ENCODE data around the gene ZCCHC10.
"Not testable (repeated sequence)": the region's sequence is repeated elsewhere in the genome, so short reads cannot be mapped to it uniquely, and the experiment has no call there.

Gene ZCCHC10

DNA sequence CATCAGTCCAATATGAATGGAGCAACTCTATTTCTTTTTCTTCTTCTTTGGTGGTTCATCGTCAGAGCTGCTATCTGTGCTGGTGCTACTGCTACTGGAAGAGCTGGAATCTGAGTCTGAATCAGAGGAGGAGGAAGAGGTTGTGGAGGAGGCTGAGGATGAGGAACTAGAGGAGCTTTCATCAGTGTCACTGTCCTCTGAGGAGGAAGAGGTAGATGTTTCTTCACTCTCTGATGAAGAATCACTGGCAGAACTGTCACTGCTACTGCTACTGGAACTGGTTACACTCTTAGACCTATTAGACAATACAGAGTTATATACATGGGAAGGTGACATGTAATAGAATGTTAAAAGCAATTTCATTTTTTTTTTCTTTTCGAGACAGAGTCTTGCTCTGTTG, 27.8 kb downstream of the ZCCHC10 start:
- no peak overlapping the region for H3K27ac ChIP-seq
- TF ChIP-seq ZFX (IDR thresholded peaks at IDR 0.05) = no peak
- no peak for TF ChIP-seq CTCF (conservative IDR thresholded peaks at IDR 0.05)

- no peak overlapping the region for H3K27ac ChIP-seq
- TF ChIP-seq CTCF (conservative IDR thresholded peaks at IDR 0.05) (no peak), ZFX (IDR thresholded peaks at IDR 0.05) (no peak)
These were observed 30.0 kb downstream of the ZCCHC10 start for GRCh38 chr5:132996307-132996706.

GRCh38 chr5:132987531-132988408, 38.6 kb downstream of the ZCCHC10 start:
- TF ChIP-seq ZFX (IDR thresholded peaks at IDR 0.05) (no peak), CTCF (conservative IDR thresholded peaks at IDR 0.05) (no peak)

GRCh38 chr5:132982971-132983370, 43.4 kb downstream of the ZCCHC10 start:
- H3K27ac ChIP-seq = not testable (repeated sequence)

More at GRCh38 chr5:132987531-132988408, 38.6 kb downstream of the ZCCHC10 start:
- no peak overlapping the region for H3K27ac ChIP-seq

DNA sequence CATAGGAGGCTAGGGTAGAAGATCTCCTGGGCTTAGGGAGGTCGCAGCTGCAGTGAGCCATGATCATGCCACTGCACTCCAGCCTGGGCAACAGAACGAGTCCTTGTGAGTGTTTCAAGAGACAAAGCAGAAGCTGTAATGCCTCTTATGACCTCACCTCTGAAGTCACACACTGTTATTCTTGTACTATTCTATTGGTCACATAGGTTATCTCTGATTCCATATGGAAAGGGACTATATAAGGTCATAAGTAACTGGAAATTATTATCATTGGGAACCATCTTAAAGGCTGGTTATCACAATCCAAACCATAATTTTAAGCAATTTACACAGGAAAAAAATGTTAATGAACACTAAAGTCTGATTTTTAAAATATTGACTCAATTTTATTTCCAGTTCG, 45.1 kb downstream of the ZCCHC10 start:
- H3K27ac ChIP-seq = no peak overlapping the region
- TF ChIP-seq CTCF (conservative IDR thresholded peaks at IDR 0.05) = no peak
- no peak for TF ChIP-seq ZFX (IDR thresholded peaks at IDR 0.05)

DNA sequence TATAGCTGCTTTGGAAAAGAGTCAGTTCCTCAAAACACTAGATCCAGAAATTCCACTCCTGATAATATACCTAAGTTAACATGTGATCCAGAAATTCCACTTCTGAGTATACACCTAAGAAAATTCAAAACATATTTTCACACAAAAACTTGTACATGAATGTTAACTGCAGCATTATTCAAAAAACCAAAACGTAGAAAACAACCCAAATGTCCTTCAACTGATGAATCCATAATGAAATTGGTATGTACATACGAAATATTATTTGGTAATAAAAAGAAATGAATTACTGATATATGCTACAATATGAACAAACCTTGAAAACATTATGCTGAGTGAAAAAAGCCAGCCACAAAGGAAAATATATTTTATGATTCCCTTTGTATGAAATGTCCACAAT, 46.4 kb downstream of the ZCCHC10 start:
- no peak overlapping the region for H3K27ac ChIP-seq
- no peak for TF ChIP-seq CTCF (conservative IDR thresholded peaks at IDR 0.05)
- no peak for TF ChIP-seq ZFX (IDR thresholded peaks at IDR 0.05)

DNA sequence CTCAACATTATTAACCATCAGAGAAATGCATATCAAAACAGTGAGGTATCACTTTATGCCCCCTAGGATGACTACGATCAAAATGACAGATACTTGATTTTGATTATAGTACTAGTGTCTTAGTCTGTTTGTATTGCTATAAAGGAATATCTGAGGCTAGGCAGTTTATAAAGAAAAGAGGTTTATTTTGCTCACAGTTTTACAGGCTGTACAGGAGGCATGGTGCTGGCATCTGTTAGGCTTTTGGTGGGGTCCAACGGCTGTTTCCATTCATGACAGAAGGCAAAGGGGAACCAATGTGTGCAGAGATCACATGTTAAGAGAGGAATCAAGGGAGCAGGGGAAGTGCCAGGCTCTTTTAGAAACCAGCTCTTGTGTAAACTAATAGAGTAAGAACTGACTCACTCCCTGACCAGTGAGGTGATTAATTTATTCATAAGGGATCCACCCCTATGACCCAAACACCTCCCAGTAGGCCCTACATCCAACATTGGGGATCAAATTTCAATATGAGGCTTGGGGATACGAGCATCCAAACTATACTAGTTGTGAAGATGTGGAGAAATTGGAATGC, 46.9 kb downstream of the ZCCHC10 start:
- H3K27ac ChIP-seq = no peak overlapping the region
- TF ChIP-seq CTCF (conservative IDR thresholded peaks at IDR 0.05) (no peak), ZFX (IDR thresholded peaks at IDR 0.05) (no peak)

Data from C4-2B (cell line).